IMR-90 (cell line): ENCODE measurements around the gene EXOC8.

Source experiments
- CEBPB ChIP-seq: IDR thresholded peaks from 2 replicates; pipeline ENCODE4 v1.6.1; 2012; ENCODE audit warnings: low read depth, low read length, improper control_type of control experiment
- ELK1 ChIP-seq: fragments of 150-350 bp; IDR thresholded peaks from 2 replicates; pipeline ENCODE4 v1.6.1; 2016; ENCODE audit warnings: low read depth, mild to moderate bottlenecking, low read length, moderate library complexity, borderline replicate concordance
- FOS ChIP-seq: fragments of 150-350 bp; IDR thresholded peaks from 2 replicates; pipeline ENCODE4 v1.6.1; 2016; ENCODE audit warnings: low read depth, low read length
- MAFK ChIP-seq: IDR thresholded peaks from 2 replicates; pipeline ENCODE4 v1.6.1; 2012; ENCODE audit warnings: low read depth, low read length, improper control_type of control experiment
- MAZ ChIP-seq: IDR thresholded peaks from 2 replicates; pipeline ENCODE4 v1.6.1; 2012; ENCODE audit warnings: low read depth, mild to moderate bottlenecking, low read length, improper control_type of control experiment, moderate library complexity, borderline replicate concordance
- POLR2A ChIP-seq: IDR thresholded peaks from 2 replicates; pipeline ENCODE4 v1.6.1; 2012; ENCODE audit warnings: mild to moderate bottlenecking, low read depth, low read length
- RAD21 ChIP-seq: IDR thresholded peaks from 2 replicates; pipeline ENCODE4 v1.6.1; 2012; ENCODE audit warnings: low read length, improper control_type of control experiment
- RCOR1 ChIP-seq: IDR thresholded peaks from 2 replicates; pipeline ENCODE4 v1.6.1; 2012; ENCODE audit warnings: mild to moderate bottlenecking, low read length, improper control_type of control experiment; ENCODE audit not compliant: insufficient replicate concordance
- RFX5 ChIP-seq: IDR thresholded peaks from 2 replicates; pipeline ENCODE4 v1.8.0; 2012; ENCODE audit warnings: low read depth, mild to moderate bottlenecking, low read length, moderate library complexity
- SMC3 ChIP-seq: fragments of 150-350 bp; IDR thresholded peaks from 2 replicates; pipeline ENCODE4 v1.6.1; 2016; ENCODE audit warnings: low read depth, mild to moderate bottlenecking, antibody characterized with exemption, low read length, moderate library complexity
- USF2 ChIP-seq: fragments of 150-350 bp; IDR thresholded peaks from 2 replicates; pipeline ENCODE4 v1.6.1; 2017; ENCODE audit warnings: mild to moderate bottlenecking, antibody characterized with exemption, low read length, low read depth
- TF ChIP-seq, protein P1 (sequence below): conservative IDR thresholded peaks from 2 replicates; pipeline ENCODE4 v1.5.1; 2012; ENCODE audit warnings: mild to moderate bottlenecking, low read depth, low read length, improper control_type of control experiment

DNA sequence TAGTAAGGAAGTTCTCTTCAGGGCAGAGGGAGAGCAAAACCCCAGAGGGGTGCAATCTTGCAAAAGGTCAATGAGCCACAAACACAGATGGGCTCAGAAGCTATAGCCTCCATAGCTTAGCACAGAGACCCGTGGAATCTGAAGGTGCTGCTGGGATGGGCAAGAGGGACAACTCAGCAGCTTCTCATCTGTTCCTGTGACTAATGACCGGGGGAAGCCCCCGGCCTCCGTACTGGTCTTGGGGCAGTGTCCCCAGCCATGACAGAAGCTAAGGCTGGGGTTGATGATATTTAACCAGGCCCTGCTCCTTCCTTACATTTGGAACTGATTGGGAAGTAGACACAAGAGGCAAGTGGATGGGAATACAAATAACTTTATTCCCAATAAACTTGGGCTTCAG, 19.1 kb downstream of the EXOC8 start:
- TF ChIP-seq, protein P1, sequence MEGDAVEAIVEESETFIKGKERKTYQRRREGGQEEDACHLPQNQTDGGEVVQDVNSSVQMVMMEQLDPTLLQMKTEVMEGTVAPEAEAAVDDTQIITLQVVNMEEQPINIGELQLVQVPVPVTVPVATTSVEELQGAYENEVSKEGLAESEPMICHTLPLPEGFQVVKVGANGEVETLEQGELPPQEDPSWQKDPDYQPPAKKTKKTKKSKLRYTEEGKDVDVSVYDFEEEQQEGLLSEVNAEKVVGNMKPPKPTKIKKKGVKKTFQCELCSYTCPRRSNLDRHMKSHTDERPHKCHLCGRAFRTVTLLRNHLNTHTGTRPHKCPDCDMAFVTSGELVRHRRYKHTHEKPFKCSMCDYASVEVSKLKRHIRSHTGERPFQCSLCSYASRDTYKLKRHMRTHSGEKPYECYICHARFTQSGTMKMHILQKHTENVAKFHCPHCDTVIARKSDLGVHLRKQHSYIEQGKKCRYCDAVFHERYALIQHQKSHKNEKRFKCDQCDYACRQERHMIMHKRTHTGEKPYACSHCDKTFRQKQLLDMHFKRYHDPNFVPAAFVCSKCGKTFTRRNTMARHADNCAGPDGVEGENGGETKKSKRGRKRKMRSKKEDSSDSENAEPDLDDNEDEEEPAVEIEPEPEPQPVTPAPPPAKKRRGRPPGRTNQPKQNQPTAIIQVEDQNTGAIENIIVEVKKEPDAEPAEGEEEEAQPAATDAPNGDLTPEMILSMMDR, result no peak
- TF ChIP-seq RAD21 (no peak), POLR2A (no peak), FOS (no peak), SMC3 (no peak), MAFK (no peak), MAZ (no peak), CEBPB (no peak), USF2 (no peak), RCOR1 (no peak), ELK1 (no peak), RFX5 (no peak)
